Measurements from ENCODE around the gene PLA2G4E. TPM values are rescaled to one million over a fixed set of nuclear protein-coding genes. Genes with fewer than 3 reads are reported as not detected.
A peak's percentile ranks its signal among the peaks of the same experiment; 100 is the strongest.

The PLA2G4E gene
- total and polyA plus RNA-seq, 9 of the 15 experiments (the other 6 are each of a cell fraction or from before 2014, with no cell fraction given) = 0.03 TPM; not detected in 8

- BruUV-seq (replicated peaks) = no TSS peak
- ChIA-PET POLR2A (interaction anchor here (0.6 to 1.1 kb wide), 3 partner anchors 9 to 57 kb away, joined by 3 read pairs; no protein-coding TSS in a partner anchor), CTCF (ENCODE audit: low intra/inter-chr PET ratio) (interaction anchor here (0.7 kb wide), 1 partner anchor 14 kb away, joined by 4 read pairs; no protein-coding TSS in a partner anchor)
- no peak overlapping the region for H3K4me2 ChIP-seq (ENCODE audit: insufficient read depth, low read length)
- no peak overlapping the region for H2AFZ ChIP-seq (ENCODE audit: low read depth, low read length)
- FAIRE-seq = no peak
- H3K9ac ChIP-seq (ENCODE audit: insufficient read depth in 1 of 2, low read depth in 2 of 2, low read length in 2 of 2) = no peak overlapping the region
- H3K4me3 ChIP-seq = no peak overlapping the region
- intact Hi-C loops (cut with micrococcal nuclease) = no loop called here
- H3K27me3 ChIP-seq (ENCODE audit: control insufficient read depth in 2 of 2, insufficient read depth in 2 of 2, low read length in 2 of 2) = peaks cover 37 to 67% of the 10 kb centered on the region in 2 experiments; a peak in 4 of 5 replicates
- H3K9me1 ChIP-seq (ENCODE audit: control insufficient read depth, insufficient read depth, low read length) = no peaks in the 10 kb centered on the region
- H3K27ac ChIP-seq (ENCODE audit: extremely low read depth, low read depth, low read length) = no peak overlapping the region
- in situ Hi-C loops (cut with MboI) = loop anchor here (5.0 kb wide), 1 partner anchor 62 kb away; no protein-coding TSS in a partner anchor
- no peak for DNase-seq (ENCODE audit: extremely low read depth in 1 of 4, low spot score in 3 of 4)
- no peak for TF ChIP-seq ZNF707 (CRISPR knock-in tag; conservative IDR thresholded peaks at IDR 0.05)
- TF ChIP-seq ZBTB7A (IDR thresholded peaks at IDR 0.05; ENCODE audit: borderline replicate concordance, control insufficient read depth, low read depth, low read length) = no peak
- TF ChIP-seq ZNF668 (CRISPR knock-in tag; IDR thresholded peaks at IDR 0.05) = no peak
- no peak for TF ChIP-seq POLR3A (IDR thresholded peaks at IDR 0.05; ENCODE audit: borderline replicate concordance, extremely low read depth, insufficient read depth, insufficient read length)
- no peak for TF ChIP-seq RERE (CRISPR knock-in tag; IDR thresholded peaks at IDR 0.05; ENCODE audit: borderline replicate concordance)
- no peak for TF ChIP-seq GTF2B (IDR thresholded peaks at IDR 0.05; ENCODE audit: extremely low read depth, insufficient read length)
- no peak for TF ChIP-seq KDM2B (CRISPR knock-in tag; IDR thresholded peaks at IDR 0.05)
- TF ChIP-seq FOXO4 (CRISPR knock-in tag; IDR thresholded peaks at IDR 0.05) = no peak
- TF ChIP-seq ZNF184 (CRISPR knock-in tag; IDR thresholded peaks at IDR 0.05) = no peak
- TF ChIP-seq DNMT1 (IDR thresholded peaks at IDR 0.05) = no peak
- TF ChIP-seq EGR1 (conservative IDR thresholded peaks at IDR 0.05) = no peak
- TF ChIP-seq L3MBTL2 (IDR thresholded peaks at IDR 0.05) = no peak
- no peak for TF ChIP-seq SREBF2 (CRISPR knock-in tag; IDR thresholded peaks at IDR 0.05)
- TF ChIP-seq JUNB (CRISPR knock-in tag; conservative IDR thresholded peaks at IDR 0.05) = no peak
- H3K4me1 ChIP-seq (replicated peaks in 1 of 2; ENCODE audit: control insufficient read depth in 2 of 2, insufficient read depth in 2 of 2, low read length in 2 of 2) = no peaks in the 10 kb centered on the region
- no peaks in the 10 kb centered on the region for H3K79me2 ChIP-seq (ENCODE audit: control insufficient read depth, insufficient read depth, low read length)
- no peaks in the 10 kb centered on the region for H3K9me3 ChIP-seq (replicated peaks; ENCODE audit: control insufficient read depth, insufficient read depth, low read depth, low read length)
- 12% methylated on average over 10 of the region's 10 CpGs for WGBS (ENCODE audit: insufficient coverage, low coverage, missing lambda C conversion rate)
- H3K36me3 ChIP-seq (ENCODE audit: control insufficient read depth, insufficient read depth, low read length) = no peaks in the 10 kb centered on the region
- ATAC-seq = peak; percentile 38; the same call in 2 of the 3 replicates
- peaks cover 11% of the 10 kb centered on the region for H4K20me1 ChIP-seq (replicated peaks; ENCODE audit: control insufficient read depth, insufficient read depth, low read length)
Observed at GRCh38 chr15:41994772-41995475, 25.9 kb downstream of the PLA2G4E start.
